ENCODE data around the gene PRRC2A. TPM values are rescaled to one million over a fixed set of nuclear protein-coding genes. Genes with fewer than 3 reads are reported as not detected.

Gene PRRC2A
- total RNA-seq, 1 donor from 2014 or later: 235 TPM

GRCh38 chr6:31677955-31678354 is 57.4 kb downstream of the PRRC2A start:
- Mint-ChIP-seq H3K36me3 (no peaks in the 10 kb centered on the region), H3K4me3 (no peak overlapping the region), H3K27me3 (no peaks in the 10 kb centered on the region), H3K27ac (no peak overlapping the region), H3K9me3 (no peaks in the 10 kb centered on the region), H3K4me1 (ENCODE audit: unreplicated experiment) (peaks cover 13% of the 10 kb centered on the region)
- no peak for DNase-seq (ENCODE audit: extremely low spot score, unreplicated experiment)
- TF ChIP-seq CTCF (conservative IDR thresholded peaks at IDR 0.05): no peak

GRCh38 chr6:31680226-31681134 is 60.0 kb downstream of the PRRC2A start, which contains the start of gene LY6G5C:
TSS of gene LY6G5C (minus strand) at chr6:31681067. CDS start at chr6:31680373, 694 bp downstream.
- Mint-ChIP-seq H3K27ac (peak within 1 kb of the TSS; percentile 77), H3K4me1 (ENCODE audit: unreplicated experiment) (peaks cover 20% of the 10 kb centered on the region)
- peak; percentile 85 for DNase-seq (ENCODE audit: extremely low spot score, unreplicated experiment)

GRCh38 chr6:31681135-31681671 is 60.7 kb downstream of the PRRC2A start:
- H3K4me1 Mint-ChIP-seq (ENCODE audit: unreplicated experiment): peaks cover 20% of the 10 kb centered on the region
- peak overlapping the region; percentile 77 for H3K27ac Mint-ChIP-seq
- H3K27me3 Mint-ChIP-seq: no peaks in the 10 kb centered on the region
- peak overlapping the region; percentile 87 for H3K4me3 Mint-ChIP-seq
- peaks cover 2% of the 10 kb centered on the region for H3K36me3 Mint-ChIP-seq
- no peak for DNase-seq (ENCODE audit: extremely low spot score, unreplicated experiment)
- H3K9me3 Mint-ChIP-seq: no peaks in the 10 kb centered on the region
- TF ChIP-seq CTCF (conservative IDR thresholded peaks at IDR 0.05): peak; percentile 18

More at GRCh38 chr6:31680226-31681134, 60.0 kb downstream of the PRRC2A start, which contains the start of gene LY6G5C:
- Mint-ChIP-seq H3K27me3 (no peaks in the 10 kb centered on the region), H3K36me3 (no peaks in the 10 kb centered on the region), H3K9me3 (no peaks in the 10 kb centered on the region), H3K4me3 (peak within 1 kb of the TSS; percentile 87)
- peak; percentile 82 for TF ChIP-seq CTCF (conservative IDR thresholded peaks at IDR 0.05)

GRCh38 chr6:31683591-31683990 is 63.1 kb downstream of the PRRC2A start:
- no peaks in the 10 kb centered on the region for H3K27me3 Mint-ChIP-seq
- H3K36me3 Mint-ChIP-seq: peaks cover 5% of the 10 kb centered on the region
- H3K4me3 Mint-ChIP-seq: peak overlapping the region; percentile 87
- TF ChIP-seq CTCF (conservative IDR thresholded peaks at IDR 0.05): no peak
- H3K4me1 Mint-ChIP-seq (ENCODE audit: unreplicated experiment): peaks cover 20% of the 10 kb centered on the region
- no peak for DNase-seq (ENCODE audit: extremely low spot score, unreplicated experiment)
- peak overlapping the region; percentile 95 for H3K27ac Mint-ChIP-seq
- no peaks in the 10 kb centered on the region for H3K9me3 Mint-ChIP-seq

GRCh38 chr6:31686483-31686882 is 66.0 kb downstream of the PRRC2A start:
- H3K4me1 Mint-ChIP-seq (ENCODE audit: unreplicated experiment): peaks cover 10% of the 10 kb centered on the region
- no peak overlapping the region for H3K4me3 Mint-ChIP-seq
- no peaks in the 10 kb centered on the region for H3K9me3 Mint-ChIP-seq
- H3K27me3 Mint-ChIP-seq: no peaks in the 10 kb centered on the region
- TF ChIP-seq CTCF (conservative IDR thresholded peaks at IDR 0.05): no peak
- peaks cover 13% of the 10 kb centered on the region for H3K36me3 Mint-ChIP-seq
- DNase-seq (ENCODE audit: extremely low spot score, unreplicated experiment): no peak
- peak overlapping the region; percentile 10 for H3K27ac Mint-ChIP-seq

All from type B pancreatic cell (in vitro differentiated cells).